ENCODE data around the gene NPHP4. TPM values are rescaled to one million over a fixed set of nuclear protein-coding genes. Genes with fewer than 3 reads are reported as not detected.

Gene NPHP4
- total RNA-seq, 6 experiments from 2014 or later: 5.0 to 6.8 (median 6.0) TPM

DNA sequence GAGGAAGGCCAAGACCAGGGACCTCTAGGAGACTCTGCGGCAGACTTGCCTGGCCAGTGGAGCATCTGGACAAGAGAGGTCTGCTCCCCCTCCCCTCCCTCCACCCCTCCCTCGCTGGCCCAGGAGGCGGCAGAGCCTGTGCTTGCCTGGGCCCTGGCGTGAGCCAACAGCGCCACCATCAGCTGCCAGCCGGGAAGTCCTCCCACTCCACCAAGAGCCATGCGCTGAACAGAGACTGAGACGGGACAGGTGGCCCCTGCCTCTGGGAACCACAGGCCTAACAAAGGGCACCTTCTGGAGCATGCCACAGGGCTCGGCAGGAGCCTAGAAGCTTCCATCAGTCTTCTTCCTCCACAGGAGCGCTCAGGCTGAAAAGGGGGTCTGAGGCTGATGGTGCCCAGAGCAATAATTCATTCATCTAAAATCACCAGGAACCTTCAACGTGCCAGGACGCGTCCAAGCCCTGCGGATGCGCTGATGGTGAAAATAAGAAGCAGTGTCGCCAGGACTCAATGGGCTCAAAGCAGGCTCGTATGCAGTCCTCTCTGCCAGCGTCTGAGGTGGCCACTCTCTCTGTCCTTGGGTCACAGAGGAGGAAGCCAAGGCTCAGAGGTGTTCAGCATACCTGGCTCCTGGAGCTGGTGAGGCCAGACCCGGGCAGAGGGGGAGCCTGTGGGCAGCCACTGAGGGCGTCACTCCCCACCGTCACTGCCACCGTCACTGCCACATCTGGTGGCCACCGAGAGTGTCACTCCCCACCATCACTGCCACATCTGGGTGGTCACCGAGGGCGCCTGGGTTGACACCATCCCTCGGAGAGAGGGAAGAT is 161.2 kb downstream of the NPHP4 start:
- Mint-ChIP-seq H3K27me3 (ENCODE audit: insufficient read depth) (peaks cover 2% of the 10 kb centered on the region), H3K9me3 (peaks cover 10% of the 10 kb centered on the region), H3K4me3 (no peak overlapping the region), H3K27ac (no peak overlapping the region), H3K36me3 (ENCODE audit: low read depth) (no peaks in the 10 kb centered on the region), H3K4me1 (ENCODE audit: low read depth) (no peaks in the 10 kb centered on the region)
- no peak for TF ChIP-seq CTCF (IDR thresholded peaks at IDR 0.05)
- DNase-seq: no peak

- Mint-ChIP-seq H3K4me1 (ENCODE audit: low read depth) (no peaks in the 10 kb centered on the region), H3K36me3 (ENCODE audit: low read depth) (no peaks in the 10 kb centered on the region), H3K27ac (no peak overlapping the region), H3K9me3 (peaks cover 15% of the 10 kb centered on the region), H3K27me3 (ENCODE audit: insufficient read depth) (no peaks in the 10 kb centered on the region; the same call in 1 of the 2 replicates), H3K4me3 (no peak overlapping the region)
- no peak for TF ChIP-seq CTCF (IDR thresholded peaks at IDR 0.05)
- no peak for DNase-seq
Measured at GRCh38 chr1:5829414-5829813, 162.8 kb downstream of the NPHP4 start.

- H3K27me3 Mint-ChIP-seq (ENCODE audit: insufficient read depth): no peaks in the 10 kb centered on the region; the same call in 1 of the 2 replicates
- no peaks in the 10 kb centered on the region for H3K36me3 Mint-ChIP-seq (ENCODE audit: low read depth)
- H3K9me3 Mint-ChIP-seq: peaks cover 18% of the 10 kb centered on the region
- DNase-seq: no peak
- TF ChIP-seq CTCF (IDR thresholded peaks at IDR 0.05): no peak
- no peak overlapping the region for H3K4me3 Mint-ChIP-seq
- H3K4me1 Mint-ChIP-seq (ENCODE audit: low read depth): no peaks in the 10 kb centered on the region
- H3K27ac Mint-ChIP-seq: no peak overlapping the region
Measured at GRCh38 chr1:5828308-5828935, 163.8 kb downstream of the NPHP4 start.

DNA sequence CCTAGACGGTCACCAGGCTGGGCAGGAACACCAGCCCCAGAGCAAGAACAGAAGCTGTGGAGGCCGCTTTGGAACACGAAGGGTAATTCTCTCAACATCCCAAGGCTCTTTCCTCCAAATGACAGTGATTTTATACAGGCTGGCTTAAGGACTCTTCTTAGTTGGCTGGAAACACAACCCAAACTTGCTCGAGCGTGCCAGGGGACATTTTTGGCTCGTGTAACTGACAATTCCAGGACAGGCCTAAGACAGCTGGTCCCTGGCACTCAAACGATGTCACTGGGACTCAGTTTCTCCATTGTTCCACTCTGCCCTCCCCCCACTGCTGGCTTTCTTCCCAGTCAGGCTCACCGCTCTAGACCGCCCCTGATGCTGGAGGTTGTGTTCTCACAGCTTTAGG is 164.7 kb downstream of the NPHP4 start:
- no peak for TF ChIP-seq CTCF (IDR thresholded peaks at IDR 0.05)
- Mint-ChIP-seq H3K27me3 (ENCODE audit: insufficient read depth) (no peaks in the 10 kb centered on the region; the same call in 1 of the 2 replicates), H3K4me1 (ENCODE audit: low read depth) (no peaks in the 10 kb centered on the region), H3K9me3 (peaks cover 23% of the 10 kb centered on the region), H3K4me3 (no peak overlapping the region), H3K36me3 (ENCODE audit: low read depth) (no peaks in the 10 kb centered on the region), H3K27ac (no peak overlapping the region)
- no peak for DNase-seq

DNA sequence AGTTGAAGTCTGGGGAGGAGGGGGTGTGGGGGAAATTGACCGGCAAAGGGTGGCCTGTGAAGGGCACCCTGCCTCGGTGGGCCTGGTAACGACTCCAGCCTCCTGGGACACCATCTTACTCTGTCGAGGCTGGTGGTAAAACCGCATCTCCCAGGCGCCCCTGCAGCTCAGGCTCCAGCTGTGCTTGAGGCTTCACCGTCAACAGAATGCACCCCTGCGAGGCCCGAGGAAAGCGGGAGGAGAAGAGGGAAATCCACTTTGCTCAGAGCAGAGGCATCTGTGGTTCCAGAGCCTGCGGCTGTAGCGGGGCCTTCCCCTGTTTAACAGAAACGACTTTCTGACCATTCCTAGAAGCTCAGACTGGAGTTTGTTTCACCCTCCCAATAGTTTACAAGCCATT is 165.6 kb downstream of the NPHP4 start:
- H3K4me1 Mint-ChIP-seq (ENCODE audit: low read depth): no peaks in the 10 kb centered on the region
- H3K4me3 Mint-ChIP-seq: no peak overlapping the region
- H3K27ac Mint-ChIP-seq: no peak overlapping the region
- peaks cover 22% of the 10 kb centered on the region for H3K9me3 Mint-ChIP-seq
- peaks cover 3% of the 10 kb centered on the region for H3K27me3 Mint-ChIP-seq (ENCODE audit: insufficient read depth)
- no peak for TF ChIP-seq CTCF (IDR thresholded peaks at IDR 0.05)
- no peak for DNase-seq
- no peaks in the 10 kb centered on the region for H3K36me3 Mint-ChIP-seq (ENCODE audit: low read depth)
